Gastroesophageal sphincter (tissue), 4 donors: ENCODE measurements around the gene CCSER1. TPM values are rescaled to one million over a fixed set of nuclear protein-coding genes. Genes with fewer than 3 reads are reported as not detected.
"Not testable (repeated sequence)": the region's sequence is repeated elsewhere in the genome, so short reads cannot be mapped to it uniquely, and the experiment has no call there.

Experiments used
- ATAC-seq: fragments of 150-250 bp; one replicate; pipeline ENCODE4 v1.9.1; 2016; ENCODE audit warnings: mild to moderate bottlenecking, moderate library complexity
- H3K27ac ChIP-seq, 4 donors: fragments of 200-600 bp; sonication (generic) in 3 of 4; 1 replicate in 3 of 4; 2 replicates in 1 of 4; pipeline ENCODE4 v1.5.1; 2016 to 2019
- H3K27me3 ChIP-seq: fragments of 200-600 bp; sonication (generic); one replicate; pipeline ENCODE4 v1.5.1; 2019
- H3K36me3 ChIP-seq, 2 donors: fragments of 200-600 bp; sonication (generic); one replicate each; pipeline ENCODE4 v1.5.1; 2019; ENCODE audit warnings: control low read depth in 1 of 2
- H3K4me1 ChIP-seq, 3 donors: fragments of 200-600 bp; sonication (generic); 1 replicate in 2 of 3; 2 replicates in 1 of 3; pipeline ENCODE4 v1.5.1; 2016 to 2019; ENCODE audit warnings: control low read depth in 2 of 3
- H3K4me3 ChIP-seq, 2 donors: fragments of 200-600 bp; sonication (generic); one replicate each; pipeline ENCODE4 v1.5.1; 2019; ENCODE audit warnings: mild to moderate bottlenecking in 1 of 2, moderate library complexity in 1 of 2
- H3K9me3 ChIP-seq, 3 donors: fragments of 200-600 bp; sonication (generic); one replicate each; pipeline ENCODE4 v1.5.1; 2017 to 2019; ENCODE audit warnings: control low read depth in 2 of 3
- CTCF ChIP-seq, 4 experiments: fragments of 200-600 bp in 2 of 4; fragments of 450-650 bp in 2 of 4; sonication (generic) in 1 of 4; IDR thresholded peaks; one replicate each; pipeline ENCODE4 v1.5.1; 2017 to 2019; ENCODE audit warnings: antibody characterized with exemption in 4 of 4, mild to moderate bottlenecking in 2 of 4, moderate library complexity in 2 of 4
- EP300 ChIP-seq: sonication (generic); formaldehyde crosslinking; IDR thresholded peaks from one replicate; pipeline ENCODE4 v1.6.1; 2017; ENCODE audit warnings: antibody characterized with exemption, mild to moderate bottlenecking
- POLR2A ChIP-seq, 2 donors: fragments of 450-650 bp; IDR thresholded peaks; one replicate each; pipeline ENCODE4 v1.6.1; 2017; ENCODE audit warnings: antibody characterized with exemption in 2 of 2, mild to moderate bottlenecking in 2 of 2, moderate library complexity in 1 of 2
- POLR2AphosphoS5 ChIP-seq: sonication (generic); formaldehyde crosslinking; IDR thresholded peaks from one replicate; pipeline ENCODE4 v1.6.1; 2017; ENCODE audit warnings: antibody characterized with exemption
- WGBS, 2 donors: methylation state at CpG; one replicate each; pipeline ENCODE4 v1.1.5; 2018; ENCODE audit warnings: low coverage in 1 of 2; 5-methylcytosine and 5-hydroxymethylcytosine counted together
- total RNA-seq, 4 donors: library from RNA; depleted of rRNA; stranded (reverse); fragments of >200 nt; gene quantifications; one replicate each; pipeline ENCODE4 v1.1.0, GENCODE V29; 2016

Gene CCSER1
- total RNA-seq, 4 donors from 2014 or later, result 2.4 to 9.3 (median 4.6) TPM

- Histone ChIP-seq H3K27me3 (no peaks in the 10 kb centered on the region), H3K9me3 (no peaks in the 10 kb centered on the region), H3K27ac (no peak overlapping the region), H3K36me3 (no peaks in the 10 kb centered on the region), H3K4me1 (no peaks in the 10 kb centered on the region), H3K4me3 (no peak overlapping the region)
- ATAC-seq, result no peak
- TF ChIP-seq POLR2A (IDR thresholded peaks at IDR 0.05) (no peak), POLR2AphosphoS5 (no peak), CTCF (IDR thresholded peaks at IDR 0.05) (no peak), EP300 (no peak)
- 44 to 67% methylated on average over 1 of the region's 1 CpG for WGBS, 2 donors
Observed at GRCh38 chr4:91621446-91621845, 1494.3 kb downstream of the CCSER1 start.

- Histone ChIP-seq H3K27me3 (no peaks in the 10 kb centered on the region), H3K9me3 (no peaks in the 10 kb centered on the region), H3K4me1 (no peaks in the 10 kb centered on the region), H3K4me3 (no peak overlapping the region), H3K36me3 (no peaks in the 10 kb centered on the region), H3K27ac (no peak overlapping the region)
- ATAC-seq, result no peak
- no peak for TF ChIP-seq CTCF (IDR thresholded peaks at IDR 0.05)
- no peak for TF ChIP-seq POLR2AphosphoS5
- no peak for TF ChIP-seq EP300
- TF ChIP-seq POLR2A (IDR thresholded peaks at IDR 0.05), result no peak
- WGBS, 2 donors, result 62 to 70% methylated on average over 2 to 3 of the region's 3 CpGs
Observed at GRCh38 chr4:91622925-91623602, 1495.9 kb downstream of the CCSER1 start.

GRCh38 chr4:91623603-91623967 lies 1496.4 kb downstream of the CCSER1 start:
- not testable (repeated sequence) for H3K27me3 ChIP-seq, ATAC-seq, H3K36me3 ChIP-seq, H3K9me3 ChIP-seq, H3K4me1 ChIP-seq, H3K4me3 ChIP-seq, H3K27ac ChIP-seq
- WGBS, 2 donors, result 74 to 82% methylated on average over 3 to 4 of the region's 4 CpGs

- Histone ChIP-seq H3K27ac (no peak overlapping the region), H3K4me1 (no peaks in the 10 kb centered on the region), H3K4me3 (no peak overlapping the region), H3K27me3 (no peaks in the 10 kb centered on the region), H3K9me3 (peaks cover 0 to 6% (median 0%) of the 10 kb centered on the region in 3 donors), H3K36me3 (no peaks in the 10 kb centered on the region)
- no peak for TF ChIP-seq CTCF (IDR thresholded peaks at IDR 0.05)
- no peak for TF ChIP-seq EP300
- no peak for TF ChIP-seq POLR2A (IDR thresholded peaks at IDR 0.05)
- no peak for TF ChIP-seq POLR2AphosphoS5
- WGBS, 2 donors, result 33 to 43% methylated on average over 1 of the region's 1 CpG
- no peak for ATAC-seq
Observed at GRCh38 chr4:91630054-91630453, 1502.9 kb downstream of the CCSER1 start.

- Histone ChIP-seq H3K27ac (no peak overlapping the region), H3K9me3 (peaks cover 0 to 6% (median 0%) of the 10 kb centered on the region in 3 donors), H3K36me3 (no peaks in the 10 kb centered on the region), H3K4me3 (no peak overlapping the region), H3K4me1 (no peaks in the 10 kb centered on the region), H3K27me3 (no peaks in the 10 kb centered on the region)
- no peak for TF ChIP-seq EP300
- no peak for TF ChIP-seq POLR2A (IDR thresholded peaks at IDR 0.05)
- TF ChIP-seq POLR2AphosphoS5, result no peak
- TF ChIP-seq CTCF (IDR thresholded peaks at IDR 0.05), result no peak
- ATAC-seq, result no peak
Observed at GRCh38 chr4:91630764-91631163, 1503.6 kb downstream of the CCSER1 start.
